ENCODE results near the gene ACTL6B.

ACTL6B gene

DNA sequence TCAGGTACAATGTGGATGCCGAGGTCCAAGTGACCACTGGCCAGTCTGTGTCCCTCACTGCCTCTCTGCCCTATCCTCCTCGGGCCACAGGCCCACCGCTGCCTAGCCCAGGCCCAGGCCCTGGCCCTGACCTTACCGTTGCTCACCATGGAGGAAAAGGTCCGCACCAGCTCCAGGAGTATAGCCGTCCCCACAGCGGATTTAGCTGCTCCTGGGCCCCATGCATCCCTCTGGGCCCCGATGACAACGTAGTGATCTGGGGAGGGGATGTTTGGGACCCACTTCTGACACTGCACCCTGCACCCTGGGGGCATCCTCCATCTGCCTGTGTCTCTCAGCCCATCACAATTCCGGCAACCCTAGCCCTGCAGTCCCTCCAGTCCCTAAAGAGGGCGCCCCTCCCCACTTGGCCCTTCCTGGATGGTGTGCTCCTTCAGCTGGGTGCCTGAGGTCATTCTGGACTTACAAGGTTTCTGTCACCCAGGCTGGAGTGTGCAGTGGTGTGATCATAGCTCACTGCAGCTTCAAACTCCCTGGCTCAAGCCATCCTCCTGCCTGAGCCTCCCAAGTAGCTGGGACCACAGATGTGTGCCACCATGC, 27.0 kb downstream of the ACTL6B start:
- DNase-seq (ENCODE audit: low read depth), result peak; percentile 71
- TF ChIP-seq, protein P1, sequence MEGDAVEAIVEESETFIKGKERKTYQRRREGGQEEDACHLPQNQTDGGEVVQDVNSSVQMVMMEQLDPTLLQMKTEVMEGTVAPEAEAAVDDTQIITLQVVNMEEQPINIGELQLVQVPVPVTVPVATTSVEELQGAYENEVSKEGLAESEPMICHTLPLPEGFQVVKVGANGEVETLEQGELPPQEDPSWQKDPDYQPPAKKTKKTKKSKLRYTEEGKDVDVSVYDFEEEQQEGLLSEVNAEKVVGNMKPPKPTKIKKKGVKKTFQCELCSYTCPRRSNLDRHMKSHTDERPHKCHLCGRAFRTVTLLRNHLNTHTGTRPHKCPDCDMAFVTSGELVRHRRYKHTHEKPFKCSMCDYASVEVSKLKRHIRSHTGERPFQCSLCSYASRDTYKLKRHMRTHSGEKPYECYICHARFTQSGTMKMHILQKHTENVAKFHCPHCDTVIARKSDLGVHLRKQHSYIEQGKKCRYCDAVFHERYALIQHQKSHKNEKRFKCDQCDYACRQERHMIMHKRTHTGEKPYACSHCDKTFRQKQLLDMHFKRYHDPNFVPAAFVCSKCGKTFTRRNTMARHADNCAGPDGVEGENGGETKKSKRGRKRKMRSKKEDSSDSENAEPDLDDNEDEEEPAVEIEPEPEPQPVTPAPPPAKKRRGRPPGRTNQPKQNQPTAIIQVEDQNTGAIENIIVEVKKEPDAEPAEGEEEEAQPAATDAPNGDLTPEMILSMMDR (IDR thresholded peaks at IDR 0.05; ENCODE audit: insufficient read depth, low read depth, low read length, missing control alignments), result peak; percentile 61
- H3K4me3 ChIP-seq (ENCODE audit: low read depth, low read length), result no peak overlapping the region

DNA sequence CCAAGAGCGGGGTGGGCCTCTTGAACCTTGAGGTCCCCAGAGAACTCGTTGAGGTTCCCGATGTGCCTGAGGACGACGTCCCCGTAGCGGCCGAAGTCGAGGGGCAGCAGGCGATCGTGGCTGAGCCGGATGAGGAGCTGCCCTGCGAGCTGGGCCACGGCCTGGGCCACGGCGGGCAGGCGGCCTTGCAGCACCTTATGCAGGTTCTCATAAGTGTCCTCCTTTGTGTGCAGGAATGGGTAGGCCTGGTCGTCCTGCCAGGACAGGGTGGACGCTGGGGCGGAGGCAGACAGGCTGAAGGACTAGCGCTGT, 29.1 kb downstream of the ACTL6B start:
- TF ChIP-seq, protein P1 (IDR thresholded peaks at IDR 0.05; ENCODE audit: insufficient read depth, low read depth, low read length, missing control alignments), result no peak
- H3K4me3 ChIP-seq (ENCODE audit: low read depth, low read length), result peak overlapping the region; percentile 53
- no peak for DNase-seq (ENCODE audit: low read depth)

DNA sequence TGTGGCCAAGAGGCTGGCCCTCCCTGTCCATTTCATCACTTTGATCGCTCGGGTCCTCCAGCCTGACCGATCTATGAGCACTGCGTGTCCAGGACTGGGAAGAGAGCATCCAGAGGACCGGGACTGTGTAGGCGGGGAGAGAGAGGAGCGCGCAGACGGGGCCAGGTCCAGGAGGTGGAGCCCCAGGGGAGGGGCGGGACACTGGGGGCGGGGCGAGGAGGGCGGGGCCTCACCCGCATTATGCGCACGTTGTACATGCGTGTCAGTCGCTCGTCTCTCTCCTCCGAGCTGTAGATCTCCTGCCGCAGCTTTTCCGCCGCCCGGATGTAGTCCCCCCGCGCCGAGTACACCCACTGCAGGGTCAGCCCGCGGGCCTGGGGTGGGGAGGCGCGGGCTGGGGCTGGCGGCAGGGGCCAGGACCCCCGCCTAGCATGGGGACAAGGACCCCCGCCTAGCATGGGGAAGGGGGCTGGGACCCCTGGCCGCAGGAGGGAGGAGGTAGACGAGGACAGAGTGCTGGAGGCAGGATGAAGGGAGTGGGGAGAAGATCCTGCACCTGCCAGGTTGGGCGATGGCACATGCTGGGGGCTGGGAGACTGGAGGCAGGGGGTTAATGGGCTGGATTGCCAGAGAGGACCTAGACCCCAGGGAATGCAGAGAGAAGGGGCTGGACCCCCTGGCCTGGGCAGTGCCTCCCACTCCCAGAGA, 29.6 kb downstream of the ACTL6B start:
- H3K4me3 ChIP-seq (ENCODE audit: low read depth, low read length), result peak overlapping the region; percentile 53
- peak; percentile 89 for DNase-seq (ENCODE audit: low read depth)
- TF ChIP-seq, protein P1 (IDR thresholded peaks at IDR 0.05; ENCODE audit: insufficient read depth, low read depth, low read length, missing control alignments), result no peak

DNA sequence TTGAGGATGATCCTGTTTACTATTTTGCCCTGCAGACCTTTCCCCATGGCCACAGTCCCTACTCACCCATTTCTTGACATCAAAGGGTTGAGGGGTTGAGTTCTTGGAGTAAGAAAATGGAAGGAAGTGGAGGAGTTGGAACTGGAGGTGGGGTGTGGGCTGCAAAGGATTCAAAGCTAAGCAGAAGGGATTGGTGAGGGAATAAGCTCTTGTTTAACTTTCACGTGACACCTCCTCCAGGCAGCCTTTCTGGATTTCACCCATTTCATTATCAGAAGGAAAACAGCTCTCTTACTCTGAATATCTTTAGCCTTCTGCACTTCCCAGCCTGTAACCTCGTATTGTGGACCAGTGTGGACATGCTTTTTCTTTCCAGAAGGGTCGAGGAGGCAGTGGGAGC, 30.2 kb downstream of the ACTL6B start:
- H3K4me3 ChIP-seq (ENCODE audit: low read depth, low read length), result peak overlapping the region; percentile 53; the same call in 1 of the 2 replicates
- TF ChIP-seq, protein P1 (IDR thresholded peaks at IDR 0.05; ENCODE audit: insufficient read depth, low read depth, low read length, missing control alignments), result no peak
- DNase-seq (ENCODE audit: low read depth), result no peak

DNA sequence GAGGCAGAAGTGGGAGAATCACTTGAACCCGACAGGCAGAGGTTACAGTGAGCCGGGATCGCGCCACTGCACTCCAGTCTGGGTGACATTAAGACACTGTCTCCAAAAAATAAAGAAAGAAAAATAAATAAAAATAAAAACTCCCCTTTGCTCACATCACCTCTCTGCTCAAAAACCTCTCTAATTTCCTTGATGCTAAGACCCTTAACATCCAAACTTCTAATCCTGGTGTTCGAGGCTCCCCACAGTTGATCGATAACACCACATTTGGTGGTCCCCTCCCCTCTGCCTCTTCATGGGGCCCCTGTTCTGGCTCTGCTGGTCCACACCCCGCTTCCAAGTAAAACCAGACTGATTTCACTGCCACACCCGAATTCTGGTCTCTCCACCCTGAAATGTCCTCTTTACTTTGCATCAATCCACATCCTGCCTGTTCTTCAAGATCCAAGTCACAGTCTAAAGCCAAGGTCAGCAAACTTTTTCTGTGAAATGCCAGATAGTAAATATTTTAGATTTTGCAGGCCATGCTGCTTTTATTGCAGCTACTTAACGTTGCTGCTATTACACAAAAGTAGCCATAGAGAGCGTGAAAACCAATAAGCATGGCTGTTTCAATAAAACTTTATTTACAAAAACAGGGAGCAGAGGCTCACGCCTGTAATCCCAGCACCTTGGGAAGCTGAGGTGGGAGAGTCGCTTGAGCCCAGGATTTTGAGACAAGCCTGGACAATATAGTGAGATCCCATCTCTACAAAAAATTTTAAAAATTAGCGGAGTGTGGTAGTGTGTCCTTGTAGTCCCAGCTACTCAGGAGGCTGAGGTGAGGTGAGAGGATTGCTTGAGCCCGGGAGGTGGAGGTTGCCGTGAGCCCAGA, 32.1 kb downstream of the ACTL6B start:
- no peak for DNase-seq (ENCODE audit: low read depth)
- no peak overlapping the region for H3K4me3 ChIP-seq (ENCODE audit: low read depth, low read length)
- TF ChIP-seq, protein P1 (IDR thresholded peaks at IDR 0.05; ENCODE audit: insufficient read depth, low read depth, low read length, missing control alignments), result no peak

DNA sequence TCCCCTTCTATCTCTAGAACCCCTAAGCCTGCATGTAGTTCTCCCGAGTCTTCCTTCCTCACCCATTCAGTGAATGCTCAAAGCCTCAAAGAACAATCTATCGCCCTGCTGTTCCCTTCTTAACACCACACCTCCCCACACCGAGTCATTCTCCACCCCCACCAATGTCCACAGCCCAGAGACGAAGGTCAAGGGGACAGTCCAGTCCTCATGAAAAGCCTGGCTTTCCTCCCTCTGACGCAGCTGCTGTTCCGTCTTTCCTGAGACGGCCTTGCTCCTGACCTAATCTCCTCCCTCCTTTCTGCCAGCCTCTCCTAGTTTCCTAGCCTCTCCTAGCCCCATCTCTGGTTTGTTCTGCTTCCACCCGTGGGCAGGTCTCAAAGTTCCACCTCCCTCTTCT, 34.7 kb downstream of the ACTL6B start:
- TF ChIP-seq, protein P1 (IDR thresholded peaks at IDR 0.05; ENCODE audit: insufficient read depth, low read depth, low read length, missing control alignments), result no peak
- no peak overlapping the region for H3K4me3 ChIP-seq (ENCODE audit: low read depth, low read length)
- DNase-seq (ENCODE audit: low read depth), result no peak
